Ovary (tissue), 9 donors: ENCODE results near the gene KRT83. TPM values are rescaled to one million over a fixed set of nuclear protein-coding genes. Genes with fewer than 3 reads are reported as not detected.

Source experiments
- DNase-seq, 5 donors: peaks; one replicate each; pipeline ENCODE4 v3.0.0-alpha.2; 2019 to 2020
- H3K27ac ChIP-seq, 2 donors: fragments of 200-600 bp; one replicate each; pipeline versions ENCODE4 v1.5.1 to v1.8.0; 2019 to 2022
- H3K27me3 ChIP-seq: fragments of 200-600 bp; one replicate; pipeline ENCODE4 v1.8.0; 2022
- H3K36me3 ChIP-seq: fragments of 200-600 bp; sonication (generic); one replicate; pipeline ENCODE4 v1.5.1; 2019
- H3K4me1 ChIP-seq: one replicate; pipeline ENCODE4 v1.8.1; 2013; ENCODE audit warnings: mild to moderate bottlenecking, moderate library complexity; ENCODE audit not compliant: insufficient read depth
- H3K4me3 ChIP-seq: fragments of 200-600 bp; sonication (generic); one replicate; pipeline ENCODE4 v1.5.1; 2017
- H3K9me3 ChIP-seq, 2 donors: fragments of 200-600 bp in 1 of 2; sonication (generic) in 1 of 2; one replicate each; pipeline versions ENCODE4 v1.5.1 to v1.8.1; 2013 to 2019; ENCODE audit warnings: mild to moderate bottlenecking in 1 of 2, moderate library complexity in 1 of 2
- EP300 ChIP-seq: sonication (generic); formaldehyde crosslinking; IDR thresholded peaks from one replicate; pipeline ENCODE4 v1.6.1; 2017; ENCODE audit warnings: antibody characterized with exemption
- POLR2A ChIP-seq: fragments of 450-650 bp; IDR thresholded peaks from one replicate; pipeline ENCODE4 v1.6.1; 2017; ENCODE audit warnings: antibody characterized with exemption, mild to moderate bottlenecking, moderate library complexity
- WGBS, 3 donors: extraction: QIAGEN DNeasy Blood & Tissue Kit in 1 of 3; methylation state at CpG; one replicate each; pipeline versions ENCODE4 v1.1.5 to v1.1.7; 2013 to 2017; 5-methylcytosine and 5-hydroxymethylcytosine counted together
- intact Hi-C, 4 donors: fragments of 100-400 bp; cut with DNase I; formaldehyde crosslinking; loops; one replicate each; pipeline versions ENCODE4 v1.11.0 to v1.15.1; 2022 to 2023
- polyA plus RNA-seq, 2 donors: library from polyadenylated mRNA; stranded (reverse); fragments of 200-250 nt in 1 of 2; fragments of 350-450 nt in 1 of 2; fragmentation: Illumina TruSeq in 1 of 2; extraction: RNeasy Lipid Tissue Mini Kit (QIAGEN cat#74804) in 1 of 2; gene quantifications; one replicate each; pipeline ENCODE4 v1.2.3, GENCODE V29; 2013 to 2014
- total RNA-seq, 7 donors: library from RNA; depleted of rRNA in 2 of 7; stranded (reverse); fragments of >200 nt in 2 of 7; fragmentation: NEBNext Ultra II Directional in 3 of 7; extraction: Animal tissue kit (Norgen Biotek cat#: 25700) in 3 of 7; gene quantifications; one replicate each; pipeline versions ENCODE4 v1.1.0 to v1.2.4, GENCODE V29; 2016 to 2023
- TF ChIP-seq, protein P1 (sequence below), 3 donors: fragments of 450-650 bp in 2 of 3; fragments of 200-600 bp in 1 of 3; IDR thresholded peaks; one replicate each; pipeline versions ENCODE4 v1.5.1 to v1.8.0; 2016 to 2022; ENCODE audit warnings: antibody characterized with exemption in 3 of 3, mild to moderate bottlenecking in 1 of 3
- donor health status: DM: no; HTN: no; CAD: no; lungs with moderate emphysema.
- donor health status: DM: no; HTN: no; CAD: no.
- donor health status: Bipolar disorder and iron deficiency.
- donor health status: DM: yes; HTN: yes; CAD: no.
- donor health status: DM: no; HTN: no; CAD: no.
- donor health status: DM: yes; HTN: yes; CAD: no.

Gene KRT83
- total and polyA plus RNA-seq, 9 donors = not detected

DNA sequence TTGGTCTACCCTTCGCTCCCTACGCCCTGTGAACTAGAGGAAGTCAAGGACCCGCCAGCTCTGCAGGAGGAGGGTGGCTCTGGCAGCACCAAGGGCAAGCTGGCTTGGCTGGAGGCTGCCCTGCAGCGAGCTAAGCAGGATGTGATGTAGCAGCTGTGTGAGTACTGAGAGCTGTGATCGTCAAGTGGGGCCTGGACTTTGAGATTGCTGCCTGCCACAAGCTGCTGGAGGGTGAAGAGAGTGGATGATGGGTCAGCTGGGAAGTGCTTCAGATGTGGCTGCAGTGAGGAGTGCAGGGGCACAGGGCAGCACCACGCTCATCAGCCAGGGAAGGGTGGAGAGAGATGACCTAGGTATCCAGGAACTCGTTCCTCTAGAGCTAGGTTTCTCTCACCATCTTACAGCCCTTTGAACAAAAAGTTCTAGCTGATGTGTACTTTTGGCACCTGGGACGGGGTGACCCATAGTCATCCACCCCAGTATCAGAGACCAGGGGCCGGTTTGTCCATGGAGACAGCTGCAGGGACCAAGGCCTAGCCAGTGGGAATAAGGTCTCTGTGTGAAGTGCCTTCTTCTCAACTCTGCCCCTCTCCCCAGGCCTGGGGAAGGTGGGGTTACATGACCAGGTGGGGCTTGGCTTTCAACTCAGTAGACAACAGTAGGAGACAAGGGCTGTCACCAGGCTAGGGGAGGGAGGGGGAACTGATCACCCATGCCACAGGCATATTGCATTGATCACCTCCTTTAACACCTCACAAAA, 43.5 kb downstream of the KRT83 start:
- Histone ChIP-seq H3K4me3 (no peak overlapping the region), H3K27me3 (no peaks in the 10 kb centered on the region), H3K27ac (no peak overlapping the region), H3K36me3 (no peaks in the 10 kb centered on the region), H3K4me1 (no peaks in the 10 kb centered on the region), H3K9me3 (no peaks in the 10 kb centered on the region)
- no peak for DNase-seq
- intact Hi-C loops = loop anchor here in 2 of 4 donors (5.0 kb wide), 2 partner anchors 110 to 120 kb away; no protein-coding TSS in a partner anchor
- TF ChIP-seq POLR2A (no peak), EP300 (no peak)
- TF ChIP-seq, protein P1, sequence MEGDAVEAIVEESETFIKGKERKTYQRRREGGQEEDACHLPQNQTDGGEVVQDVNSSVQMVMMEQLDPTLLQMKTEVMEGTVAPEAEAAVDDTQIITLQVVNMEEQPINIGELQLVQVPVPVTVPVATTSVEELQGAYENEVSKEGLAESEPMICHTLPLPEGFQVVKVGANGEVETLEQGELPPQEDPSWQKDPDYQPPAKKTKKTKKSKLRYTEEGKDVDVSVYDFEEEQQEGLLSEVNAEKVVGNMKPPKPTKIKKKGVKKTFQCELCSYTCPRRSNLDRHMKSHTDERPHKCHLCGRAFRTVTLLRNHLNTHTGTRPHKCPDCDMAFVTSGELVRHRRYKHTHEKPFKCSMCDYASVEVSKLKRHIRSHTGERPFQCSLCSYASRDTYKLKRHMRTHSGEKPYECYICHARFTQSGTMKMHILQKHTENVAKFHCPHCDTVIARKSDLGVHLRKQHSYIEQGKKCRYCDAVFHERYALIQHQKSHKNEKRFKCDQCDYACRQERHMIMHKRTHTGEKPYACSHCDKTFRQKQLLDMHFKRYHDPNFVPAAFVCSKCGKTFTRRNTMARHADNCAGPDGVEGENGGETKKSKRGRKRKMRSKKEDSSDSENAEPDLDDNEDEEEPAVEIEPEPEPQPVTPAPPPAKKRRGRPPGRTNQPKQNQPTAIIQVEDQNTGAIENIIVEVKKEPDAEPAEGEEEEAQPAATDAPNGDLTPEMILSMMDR (IDR thresholded peaks at IDR 0.05) = no peak
- WGBS, 3 donors = 74 to 94% (median 90%) methylated on average over 9 of the region's 9 CpGs

DNA sequence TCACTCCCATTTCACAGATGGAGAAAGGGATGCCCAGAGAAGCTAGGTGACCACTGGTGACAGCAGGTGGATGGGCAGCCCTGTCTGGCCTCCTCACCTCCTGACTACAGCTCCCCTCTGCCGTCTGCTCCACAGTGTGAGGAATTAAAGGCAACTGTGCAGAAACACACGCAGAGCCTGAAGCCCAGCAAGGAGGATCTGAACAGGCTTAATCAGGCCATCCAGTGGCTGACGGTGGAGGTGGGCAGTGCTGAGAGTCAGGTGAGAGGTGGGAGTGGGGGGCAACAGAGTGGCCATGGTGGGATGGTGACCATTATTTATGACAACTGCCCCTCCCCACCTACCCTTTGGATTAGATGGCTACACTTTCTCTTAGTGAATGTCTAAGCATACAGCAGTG, 45.5 kb downstream of the KRT83 start:
- Histone ChIP-seq H3K4me1 (no peaks in the 10 kb centered on the region), H3K4me3 (no peak overlapping the region), H3K27ac (no peak overlapping the region), H3K36me3 (no peaks in the 10 kb centered on the region), H3K27me3 (no peaks in the 10 kb centered on the region), H3K9me3 (no peaks in the 10 kb centered on the region)
- no peak for TF ChIP-seq EP300
- TF ChIP-seq, protein P1 (IDR thresholded peaks at IDR 0.05) = no peak
- TF ChIP-seq POLR2A = no peak
- DNase-seq = no peak
- intact Hi-C loops = loop anchor here in 2 of 4 donors (5.0 kb wide), 2 partner anchors 108 to 118 kb away; no protein-coding TSS in a partner anchor
- 50 to 53% (median 53%) methylated on average over 3 of the region's 3 CpGs for WGBS, 3 donors

DNA sequence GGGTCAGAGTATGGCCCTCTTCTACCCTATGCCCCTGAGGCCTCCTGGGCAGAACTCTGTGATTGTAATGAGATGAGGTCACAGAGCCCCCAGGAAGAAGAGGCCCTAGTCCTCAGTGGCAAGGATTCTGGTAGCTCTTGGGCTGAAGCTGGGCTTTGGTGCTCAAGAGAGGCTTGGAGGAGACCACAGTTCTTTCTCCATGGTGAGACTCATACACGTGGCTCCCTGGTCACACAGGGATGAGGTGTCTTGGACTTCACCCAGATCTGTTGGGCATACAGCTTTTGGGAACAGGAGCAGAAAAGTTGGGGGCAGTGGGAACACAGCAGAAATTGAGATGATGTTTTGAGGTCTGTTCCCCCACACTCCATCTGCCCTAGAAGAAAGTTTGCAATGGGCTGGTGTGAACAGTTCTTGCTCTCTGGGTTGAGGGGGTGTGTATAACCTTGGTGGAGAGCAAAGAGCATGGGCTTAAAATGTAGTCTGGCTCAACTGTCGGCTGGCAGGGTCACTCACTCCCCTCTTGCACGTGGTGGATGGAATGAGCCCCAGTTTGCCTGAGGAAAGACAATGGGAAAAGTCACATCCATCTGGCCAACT, 46.6 kb downstream of the KRT83 start, which contains the start of gene KRT86:
Gene KRT86 (plus strand): TSS at position 125 of the 600 bp plus-strand sequence. CDS start 27,272 bp downstream, outside the sequence.
- Histone ChIP-seq H3K4me1 (no peaks in the 10 kb centered on the region), H3K4me3 (no peak within 1 kb of the TSS), H3K27me3 (no peaks in the 10 kb centered on the region), H3K36me3 (no peaks in the 10 kb centered on the region), H3K9me3 (no peaks in the 10 kb centered on the region), H3K27ac (no peak within 1 kb of the TSS)
- 27 to 67% (median 44%) methylated on average over 3 of the region's 3 CpGs for WGBS, 3 donors
- no peak for DNase-seq
- intact Hi-C loops = loop anchor here in 2 of 4 donors (5.0 kb wide), 2 partner anchors 107 to 117 kb away; no protein-coding TSS in a partner anchor
- TF ChIP-seq POLR2A = no peak
- no peak for TF ChIP-seq EP300
- TF ChIP-seq, protein P1 (IDR thresholded peaks at IDR 0.05) = no peak

DNA sequence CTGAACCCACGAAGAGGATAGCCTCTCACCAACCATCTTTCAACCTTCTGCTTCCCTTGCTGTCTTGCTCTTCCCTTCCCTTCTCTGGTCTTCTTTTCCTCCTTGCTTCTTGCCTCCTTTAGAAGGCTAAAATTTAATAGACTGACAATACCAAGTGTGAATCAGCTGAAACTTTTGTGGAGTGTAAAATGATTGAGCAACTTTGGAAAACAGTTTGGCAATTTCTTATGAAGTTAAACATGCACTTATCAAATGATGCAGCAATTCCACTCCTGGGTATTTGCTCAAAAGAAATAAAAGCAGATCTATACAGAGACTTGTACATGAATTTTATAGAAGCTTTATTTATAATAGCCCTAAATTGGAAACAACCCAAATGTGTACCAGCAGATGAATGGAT, 50.0 kb downstream of the KRT83 start:
- TF ChIP-seq EP300 = no peak
- TF ChIP-seq, protein P1 (IDR thresholded peaks at IDR 0.05) = no peak
- TF ChIP-seq POLR2A = no peak
- Histone ChIP-seq H3K36me3 (no peaks in the 10 kb centered on the region), H3K4me1 (no peaks in the 10 kb centered on the region), H3K9me3 (no peaks in the 10 kb centered on the region), H3K4me3 (no peak overlapping the region), H3K27ac (no peak overlapping the region), H3K27me3 (no peaks in the 10 kb centered on the region)
- intact Hi-C loops = no loop called here
- DNase-seq = no peak
- 74 to 83% (median 78%) methylated on average over 1 of the region's 1 CpG for WGBS, 3 donors
